Sigmoid colon (tissue), 4 donors: ENCODE data around the gene CDH13.

Experiments used
- EP300 ChIP-seq, 4 donors: sonication (generic); formaldehyde crosslinking; IDR thresholded peaks; one replicate each; pipeline ENCODE4 v1.6.1; 2017; ENCODE audit warnings: antibody characterized with exemption in 4 of 4
- POLR2A ChIP-seq, 2 donors: fragments of 450-650 bp; IDR thresholded peaks; one replicate each; pipeline ENCODE4 v1.6.1; 2016; ENCODE audit warnings: antibody characterized with exemption in 2 of 2, mild to moderate bottlenecking in 2 of 2, moderate library complexity in 2 of 2
- POLR2AphosphoS5 ChIP-seq, 4 donors: sonication (generic); formaldehyde crosslinking; IDR thresholded peaks; one replicate each; pipeline ENCODE4 v1.6.1; 2017; ENCODE audit warnings: antibody characterized with exemption in 4 of 4
- TF ChIP-seq, protein P1 (sequence below), 4 experiments: fragments of 450-650 bp in 3 of 4; fragments of 200-600 bp in 1 of 4; IDR thresholded peaks; one replicate each; pipeline ENCODE4 v1.5.1; 2016 to 2019; ENCODE audit warnings: antibody characterized with exemption in 4 of 4, mild to moderate bottlenecking in 3 of 4, moderate library complexity in 2 of 4

DNA sequence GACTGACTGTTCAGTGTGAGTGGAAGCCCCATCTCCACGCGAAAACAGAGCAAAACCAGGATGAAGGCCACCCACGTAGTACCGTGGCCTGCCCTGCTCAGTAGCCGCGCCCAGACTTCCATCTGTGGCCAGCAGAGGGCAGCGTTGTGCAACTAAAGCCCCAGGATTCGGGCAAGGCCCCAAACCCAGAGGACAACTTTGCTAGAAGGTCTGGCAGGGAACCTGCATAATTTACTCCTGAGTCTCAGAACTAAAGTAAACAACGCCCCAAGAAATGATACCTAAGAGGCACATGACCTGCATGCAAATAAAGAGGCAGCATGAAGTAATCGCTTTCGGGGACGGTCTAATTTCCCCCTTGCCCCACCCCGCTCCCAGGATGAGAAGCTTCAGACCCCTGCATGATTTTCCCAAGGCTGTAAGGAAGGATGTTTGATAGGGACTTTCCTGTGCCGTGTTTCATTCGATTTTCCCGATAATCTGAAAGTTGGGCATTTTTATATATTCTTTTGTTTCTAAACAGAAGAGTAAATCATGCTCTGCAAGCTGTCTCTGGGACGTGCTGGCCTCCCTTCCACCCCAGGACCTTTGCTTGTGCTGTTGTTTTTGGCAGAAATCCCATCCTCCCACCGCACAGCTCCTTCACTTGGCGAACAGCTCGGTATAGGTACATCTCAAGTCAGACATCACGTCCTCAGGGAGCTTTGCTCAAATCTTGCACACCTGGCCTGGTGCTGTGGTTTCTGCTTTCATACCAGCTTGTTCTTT, 1199.6 kb downstream of the CDH13 start:
- TF ChIP-seq, protein P1, sequence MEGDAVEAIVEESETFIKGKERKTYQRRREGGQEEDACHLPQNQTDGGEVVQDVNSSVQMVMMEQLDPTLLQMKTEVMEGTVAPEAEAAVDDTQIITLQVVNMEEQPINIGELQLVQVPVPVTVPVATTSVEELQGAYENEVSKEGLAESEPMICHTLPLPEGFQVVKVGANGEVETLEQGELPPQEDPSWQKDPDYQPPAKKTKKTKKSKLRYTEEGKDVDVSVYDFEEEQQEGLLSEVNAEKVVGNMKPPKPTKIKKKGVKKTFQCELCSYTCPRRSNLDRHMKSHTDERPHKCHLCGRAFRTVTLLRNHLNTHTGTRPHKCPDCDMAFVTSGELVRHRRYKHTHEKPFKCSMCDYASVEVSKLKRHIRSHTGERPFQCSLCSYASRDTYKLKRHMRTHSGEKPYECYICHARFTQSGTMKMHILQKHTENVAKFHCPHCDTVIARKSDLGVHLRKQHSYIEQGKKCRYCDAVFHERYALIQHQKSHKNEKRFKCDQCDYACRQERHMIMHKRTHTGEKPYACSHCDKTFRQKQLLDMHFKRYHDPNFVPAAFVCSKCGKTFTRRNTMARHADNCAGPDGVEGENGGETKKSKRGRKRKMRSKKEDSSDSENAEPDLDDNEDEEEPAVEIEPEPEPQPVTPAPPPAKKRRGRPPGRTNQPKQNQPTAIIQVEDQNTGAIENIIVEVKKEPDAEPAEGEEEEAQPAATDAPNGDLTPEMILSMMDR (IDR thresholded peaks at IDR 0.05), result peak; percentile 67 to 95 (median 90)
- TF ChIP-seq EP300 (IDR thresholded peaks at IDR 0.05), result no peak
- TF ChIP-seq POLR2A (IDR thresholded peaks at IDR 0.05), result no peak
- peak; percentile 16 to 76 (median 54) for TF ChIP-seq POLR2AphosphoS5 (IDR thresholded peaks at IDR 0.05)
